HG02759 (cell line): ENCODE results near the gene BMPR1A.

Source experiments
- ATAC-seq: cut with Tn5 transposase; IDR thresholded peaks from one replicate; pipeline ENCODE4 v1.9.1; 2021; ENCODE audit warnings: mild to moderate bottlenecking, moderate library complexity; ENCODE audit not compliant: unreplicated experiment

The BMPR1A gene

GRCh38 chr10:86799188-86799845 is 42.9 kb downstream of the BMPR1A start:
- no peak for ATAC-seq

DNA sequence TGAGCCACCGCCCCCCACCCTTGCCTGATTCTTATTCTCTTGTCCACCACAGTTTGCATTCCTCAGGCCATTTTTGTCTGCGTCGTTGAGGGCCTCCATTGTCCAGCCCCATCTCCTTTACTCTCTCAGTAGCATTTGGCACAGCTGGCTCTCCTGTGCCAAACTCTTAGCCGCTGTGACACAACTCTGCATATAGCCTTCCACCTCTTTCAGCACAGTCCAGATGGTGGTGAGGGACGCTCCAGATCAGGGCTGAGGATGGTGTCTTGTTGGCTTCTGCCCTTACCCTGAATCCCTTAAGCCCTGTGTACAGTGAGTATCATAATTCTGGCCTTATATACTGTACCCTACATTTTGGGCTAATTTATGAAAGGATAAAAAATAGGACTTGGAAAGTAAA is 45.6 kb downstream of the BMPR1A start:
- no peak for ATAC-seq

DNA sequence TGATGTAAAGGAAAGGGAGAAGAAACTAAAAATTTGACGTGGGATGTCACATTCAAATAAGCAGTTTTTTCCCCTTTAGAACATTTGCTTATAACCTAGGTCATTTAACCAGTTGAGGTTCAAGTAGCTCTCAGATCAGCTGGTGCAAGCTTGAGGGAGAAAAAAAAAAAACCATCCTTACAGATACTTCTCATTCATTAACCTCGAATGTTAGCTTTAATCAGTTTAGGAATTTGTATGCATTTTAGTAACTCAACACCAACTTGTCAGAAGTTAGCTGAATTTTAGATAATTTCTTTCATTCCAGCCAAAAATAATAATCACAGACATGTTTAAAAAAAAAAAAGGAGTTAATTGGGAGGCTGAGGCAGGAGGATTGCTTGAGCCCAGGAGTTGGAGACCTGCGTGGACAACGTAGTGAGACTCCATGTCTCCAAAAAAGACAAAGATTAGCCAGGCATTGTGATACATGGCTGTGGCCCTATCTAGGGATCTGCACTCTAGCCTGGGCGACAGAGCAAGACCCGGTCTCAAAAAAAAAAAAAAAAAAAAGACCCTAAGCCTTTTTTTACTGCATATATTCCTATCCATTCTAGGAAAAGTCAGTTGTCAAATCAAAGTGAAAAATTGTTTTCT is 46.2 kb downstream of the BMPR1A start:
- ATAC-seq: no peak

GRCh38 chr10:86803156-86803555 is 46.7 kb downstream of the BMPR1A start:
- ATAC-seq: no peak

- ATAC-seq: no peak
These were observed 48.4 kb downstream of the BMPR1A start for GRCh38 chr10:86804805-86805204.

DNA sequence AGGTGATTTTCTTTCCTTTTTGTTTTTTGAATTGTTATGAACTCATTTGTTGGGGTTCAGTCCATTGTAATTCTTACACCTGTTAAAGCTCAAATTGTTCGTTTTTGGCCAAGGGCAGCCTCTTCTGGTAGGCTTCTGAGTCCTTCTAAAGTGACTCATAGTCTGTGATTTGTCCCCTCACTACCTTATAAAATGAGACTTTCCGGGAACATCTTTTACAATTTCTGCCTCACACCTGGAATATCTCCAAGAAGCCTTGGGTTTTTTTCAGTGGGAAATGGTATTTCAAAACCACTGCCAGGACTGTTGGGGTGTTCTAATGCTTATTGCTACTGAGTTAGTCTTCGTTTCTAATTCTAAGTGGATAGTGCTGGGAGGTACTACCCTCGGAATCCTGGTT is 56.7 kb downstream of the BMPR1A start:
- ATAC-seq: no peak

- no peak for ATAC-seq
These were observed 57.6 kb downstream of the BMPR1A start for GRCh38 chr10:86813982-86814381.

DNA sequence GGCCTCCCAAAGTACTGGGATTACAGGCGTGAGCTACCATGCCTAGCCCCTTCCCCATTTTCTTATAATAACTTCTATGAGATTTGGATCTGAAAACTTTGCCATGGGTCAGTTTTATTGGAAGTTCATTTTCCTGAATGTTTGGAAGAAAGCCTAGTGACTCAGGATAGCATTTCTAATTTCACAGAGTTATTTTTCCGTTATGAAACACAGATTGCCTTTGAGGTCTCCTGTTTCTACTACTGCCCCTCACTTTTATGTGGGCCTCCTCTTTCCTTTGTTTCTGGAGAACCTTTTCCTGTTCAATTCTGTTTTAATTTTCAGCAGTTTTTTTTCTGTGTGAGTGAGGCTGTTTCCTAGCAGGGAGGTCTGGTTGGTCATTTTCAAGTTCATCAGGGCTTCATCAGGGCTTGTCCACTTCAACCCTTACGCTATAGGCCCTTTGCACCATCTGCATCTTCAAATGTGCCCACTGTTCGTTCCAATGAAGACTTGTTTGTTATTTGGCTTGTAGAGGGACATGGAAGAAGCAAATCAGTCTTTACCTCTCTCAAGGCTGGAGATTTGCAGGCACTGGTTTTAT is 58.7 kb downstream of the BMPR1A start:
- ATAC-seq: no peak

DNA sequence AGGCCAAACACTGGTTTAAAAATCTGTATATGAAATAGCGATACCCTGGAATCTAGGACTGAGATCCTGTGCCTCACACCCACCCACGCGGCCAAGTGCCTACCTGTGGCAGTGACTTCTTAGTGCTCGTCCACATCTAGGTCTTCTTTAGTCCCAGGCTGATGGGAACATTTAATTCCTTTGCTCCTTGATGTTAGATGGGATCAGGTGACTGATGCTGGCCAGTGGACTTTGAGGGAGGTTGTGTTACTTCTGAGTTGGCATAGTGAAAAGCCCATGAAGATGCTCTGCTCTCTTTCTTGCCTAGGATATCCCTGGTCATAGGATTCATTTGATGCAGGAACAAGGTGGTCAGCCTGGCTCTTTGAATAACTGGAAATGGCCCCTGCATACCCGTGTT is 59.2 kb downstream of the BMPR1A start:
- ATAC-seq: no peak

- ATAC-seq: no peak
These were observed 60.8 kb downstream of the BMPR1A start for GRCh38 chr10:86817246-86817645.

DNA sequence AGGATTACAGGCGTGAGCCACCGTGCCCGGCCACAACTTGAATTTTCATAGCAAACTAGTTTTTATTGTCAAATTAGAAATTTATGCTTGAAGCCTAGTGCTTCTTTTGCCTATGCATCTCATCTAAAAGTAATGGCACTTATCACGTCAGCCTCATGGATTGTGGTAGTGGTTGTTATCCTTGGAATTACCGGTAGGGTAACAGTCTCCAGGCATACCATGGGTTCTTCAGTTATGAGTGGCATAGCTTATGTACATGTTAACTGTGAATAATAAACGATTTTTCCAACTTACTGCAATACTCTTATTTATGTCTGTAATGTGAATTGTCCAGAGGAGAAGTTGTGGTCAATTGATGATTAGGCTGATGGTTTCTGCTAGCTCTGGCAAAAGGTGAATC is 63.1 kb downstream of the BMPR1A start:
- no peak for ATAC-seq

- no peak for ATAC-seq
These were observed 64.1 kb downstream of the BMPR1A start for GRCh38 chr10:86820509-86820908.

- ATAC-seq: no peak
These were observed 65.1 kb downstream of the BMPR1A start for GRCh38 chr10:86821388-86821999.

GRCh38 chr10:86823565-86823964 is 67.1 kb downstream of the BMPR1A start:
- no peak for ATAC-seq

DNA sequence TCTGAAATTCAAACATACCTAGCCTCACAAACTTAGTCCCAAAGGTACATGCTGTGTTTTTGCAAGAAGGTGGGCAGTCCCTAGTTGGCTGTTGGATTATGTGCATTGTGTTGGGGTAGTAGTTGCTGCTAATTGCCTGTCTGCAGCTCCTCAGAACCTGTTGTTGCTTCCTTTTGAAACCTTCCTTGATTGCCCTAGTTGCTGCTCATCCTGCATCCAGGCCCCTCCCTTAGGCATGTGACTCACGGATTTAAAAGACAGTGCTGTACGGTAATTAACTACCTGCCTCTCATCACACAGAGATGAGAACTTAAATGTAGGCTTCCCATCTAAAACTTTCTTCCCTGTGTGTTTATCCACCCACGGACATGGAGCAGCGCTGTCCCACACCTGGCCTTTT is 67.7 kb downstream of the BMPR1A start:
- no peak for ATAC-seq

DNA sequence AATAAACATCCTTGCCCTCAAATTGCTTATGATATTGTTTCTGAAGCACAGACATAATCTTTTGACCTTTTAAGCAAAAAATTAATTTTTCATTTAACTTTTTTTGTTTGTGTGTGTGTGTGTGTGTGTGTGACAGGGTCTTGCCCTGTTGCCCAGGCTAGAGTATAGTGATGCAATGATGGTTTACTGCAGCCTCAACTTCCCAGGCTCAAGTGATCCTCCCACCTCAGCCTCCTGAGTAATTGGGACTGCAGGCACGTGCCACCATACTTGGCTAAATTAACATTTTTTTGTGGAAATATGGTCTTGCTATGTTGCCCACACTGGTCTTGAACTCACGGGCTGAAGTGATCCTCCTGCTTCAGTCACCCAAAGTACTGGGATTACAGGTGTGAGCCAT is 68.9 kb downstream of the BMPR1A start:
- ATAC-seq: no peak

GRCh38 chr10:86827639-86828038 is 71.2 kb downstream of the BMPR1A start:
- no peak for ATAC-seq

DNA sequence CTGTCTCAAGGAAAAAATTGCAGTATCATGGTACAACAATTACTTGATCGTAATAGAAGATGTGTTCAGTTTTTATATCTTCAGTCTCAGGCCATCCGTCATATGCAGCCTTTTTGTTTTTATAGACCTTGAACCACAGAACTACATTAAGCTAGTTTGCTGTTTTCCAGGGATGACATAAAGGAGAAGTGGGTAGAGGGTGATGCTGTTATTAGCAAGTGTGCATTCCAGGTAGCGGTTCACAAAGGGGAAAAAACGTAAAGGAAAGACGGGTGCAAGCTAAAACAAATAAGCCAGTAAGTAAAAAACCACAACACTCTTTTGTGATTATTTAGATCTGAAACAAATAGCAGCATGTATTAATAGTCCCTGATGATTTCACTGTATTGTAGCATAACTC is 71.7 kb downstream of the BMPR1A start:
- ATAC-seq: no peak

DNA sequence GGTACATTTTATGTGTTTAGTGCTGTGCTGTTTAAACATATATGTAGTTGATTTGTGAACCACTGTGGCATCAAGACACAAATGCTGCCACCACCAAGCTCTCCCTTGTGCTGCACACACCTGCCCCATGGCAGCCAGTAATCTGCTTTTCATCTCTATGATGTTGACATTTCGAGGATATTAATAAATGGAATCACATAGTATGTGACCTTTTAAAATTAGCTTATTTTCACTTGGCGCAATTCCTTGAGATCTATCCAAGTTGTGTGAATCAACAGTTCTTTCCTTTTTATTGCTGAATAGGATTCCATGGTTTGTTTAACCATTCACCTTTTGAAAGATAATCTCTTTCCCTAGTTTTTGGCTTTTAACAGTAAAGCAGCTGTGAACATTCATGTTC is 73.1 kb downstream of the BMPR1A start:
- no peak for ATAC-seq

- ATAC-seq: no peak
These were observed 73.7 kb downstream of the BMPR1A start for GRCh38 chr10:86830043-86830591.

DNA sequence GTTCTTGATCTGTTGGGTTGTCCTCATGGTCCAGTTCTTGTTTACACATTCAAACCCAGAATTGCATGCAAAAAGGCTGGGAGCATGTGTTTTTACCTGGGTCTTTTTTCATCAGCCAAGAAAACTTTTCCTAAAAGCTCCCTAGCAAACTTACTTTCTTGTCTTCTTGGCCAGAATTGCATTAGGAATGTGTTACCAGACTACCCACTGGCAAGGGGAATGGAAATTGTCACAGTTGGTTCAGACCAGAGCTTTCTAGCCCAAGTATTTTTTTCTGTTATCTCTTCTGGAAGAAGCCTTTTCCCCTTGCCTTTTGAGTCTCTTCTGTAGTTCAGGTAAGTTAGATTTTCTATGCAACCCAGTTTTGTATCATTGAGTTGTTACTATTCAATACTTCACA is 77.5 kb downstream of the BMPR1A start:
- ATAC-seq: no peak

DNA sequence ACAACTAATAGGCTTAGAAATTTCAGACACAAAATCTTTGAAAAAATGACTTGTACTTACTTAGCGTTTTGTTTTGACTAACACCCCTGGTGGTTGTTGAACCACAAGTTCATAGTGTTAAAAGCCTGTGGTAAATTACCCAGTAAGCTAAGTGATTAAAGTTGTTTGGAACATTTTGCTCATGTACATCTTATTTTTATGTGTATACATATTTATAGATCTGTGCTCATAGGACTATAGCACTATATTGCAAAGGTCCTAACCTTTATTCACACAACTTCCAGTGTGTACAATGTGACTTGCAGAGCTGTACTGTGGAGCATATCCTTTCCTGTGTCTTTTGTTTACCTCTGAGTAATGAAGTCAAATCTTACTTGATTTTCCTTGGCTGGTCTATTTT is 79.6 kb downstream of the BMPR1A start:
- no peak for ATAC-seq
